HepG2 (cell line): ENCODE measurements around the gene PSMD6. TPM values are rescaled to one million over a fixed set of nuclear protein-coding genes. Genes with fewer than 3 reads are reported as not detected.

ENCODE experiments used
- GATAD2A ChIP-seq: IDR thresholded peaks from 2 replicates; pipeline ENCODE4 v1.6.1; 2016
- HCFC1 ChIP-seq: fragments of 150-350 bp; IDR thresholded peaks from 2 replicates; pipeline ENCODE4 v1.6.1; 2014; ENCODE audit warnings: low read depth, low read length
- KAT8 ChIP-seq: IDR thresholded peaks from 2 replicates; pipeline ENCODE4 v1.6.1; 2016; ENCODE audit warnings: missing genetic modification reagents, missing compliant biosample characterization
- SETDB1 ChIP-seq: sonication (generic); formaldehyde crosslinking; IDR thresholded peaks from 2 replicates; pipeline ENCODE4 v1.5.1; 2020; ENCODE audit warnings: missing genetic modification reagents, mild to moderate bottlenecking, borderline replicate concordance
- TBL1XR1 ChIP-seq: fragments of 150-350 bp; IDR thresholded peaks from 2 replicates; pipeline ENCODE4 v1.6.1; 2014; ENCODE audit warnings: borderline replicate concordance, low read length; ENCODE audit not compliant: partially characterized antibody
- ZFP90 ChIP-seq: sonication (generic); formaldehyde crosslinking; IDR thresholded peaks from 2 replicates; pipeline ENCODE4 v1.8.0; 2022; ENCODE audit warnings: missing genetic modification reagents, mild to moderate bottlenecking, inconsistent platforms, borderline replicate concordance
- ZMYM4 ChIP-seq: sonication (generic); formaldehyde crosslinking; IDR thresholded peaks from 2 replicates; pipeline ENCODE4 v1.8.1; 2023; ENCODE audit warnings: mild to moderate bottlenecking, missing genetic modification reagents
- ZNF205 ChIP-seq: IDR thresholded peaks from 2 replicates; pipeline ENCODE4 v1.6.1; 2018; ENCODE audit warnings: missing biosample characterization, missing genetic modification reagents
- ZNF547 ChIP-seq: sonication (generic); formaldehyde crosslinking; IDR thresholded peaks from 2 replicates; pipeline ENCODE4 v1.5.1; 2020; ENCODE audit warnings: mild to moderate bottlenecking, missing genetic modification reagents
- ZNF782 ChIP-seq: sonication (generic); formaldehyde crosslinking; IDR thresholded peaks from 2 replicates; pipeline ENCODE4 v1.4.0; 2020; ENCODE audit warnings: missing genetic modification reagents, mild to moderate bottlenecking, borderline replicate concordance
- ZNF788 ChIP-seq: sonication (generic); formaldehyde crosslinking; IDR thresholded peaks from 2 replicates; pipeline ENCODE4 v1.5.0; 2020; ENCODE audit warnings: mild to moderate bottlenecking, missing genetic modification reagents, borderline replicate concordance
- ZZZ3 ChIP-seq: sonication (generic); formaldehyde crosslinking; IDR thresholded peaks from 2 replicates; pipeline ENCODE4 v1.4.0; 2020; ENCODE audit warnings: missing genetic modification reagents, mild to moderate bottlenecking, borderline replicate concordance
- polyA plus RNA-seq, 8 experiments: library from polyadenylated mRNA; depleted of rRNA in 3 of 8; stranded (reverse) in 7 of 8; unstranded in 1 of 8; fragments of >200 nt; fragmentation: Illumina TruSeq in 4 of 8; extraction: Trizol in 4 of 8; gene quantifications; 2 replicates each; pipeline versions ENCODE4 v1.2.1 to v1.2.3, GENCODE V29; 2011 to 2016; ENCODE audit warnings: low read depth in 4 of 8, missing spikeins in 1 of 8, mixed read lengths in 1 of 8; ENCODE audit not compliant: insufficient read depth in 1 of 8
- total RNA-seq, 5 experiments: library from RNA; depleted of rRNA; stranded (reverse); fragments of >200 nt; fragmentation: Illumina TruSeq; extraction: Trizol; gene quantifications; 2 replicates each; pipeline ENCODE4 v1.2.3, GENCODE V29; 2016; ENCODE audit warnings: low read depth in 1 of 5
- TF ChIP-seq, protein P1 (sequence below), 2 experiments: sonication (generic) in 1 of 2; formaldehyde crosslinking in 1 of 2; IDR thresholded peaks; 2 replicates each; pipeline versions ENCODE4 v1.4.0 to v1.6.1; 2016 to 2020; ENCODE audit warnings: borderline replicate concordance in 1 of 2, low read depth in 1 of 2, mild to moderate bottlenecking in 1 of 2, missing genetic modification reagents in 1 of 2
- TF ChIP-seq, protein P2 (sequence below): sonication (generic); formaldehyde crosslinking; IDR thresholded peaks from 2 replicates; pipeline ENCODE4 v1.8.0; 2023; ENCODE audit warnings: mild to moderate bottlenecking, missing genetic modification reagents
- TF ChIP-seq, protein P3 (sequence below): IDR thresholded peaks from 2 replicates; pipeline ENCODE4 v1.6.1; 2016
- TF ChIP-seq, protein P4 (sequence below): sonication (generic); formaldehyde crosslinking; IDR thresholded peaks from 2 replicates; pipeline ENCODE4 v1.5.0; 2020; ENCODE audit warnings: mild to moderate bottlenecking, missing genetic modification reagents, borderline replicate concordance
- TF ChIP-seq, protein P5 (sequence below): sonication (generic); formaldehyde crosslinking; IDR thresholded peaks from 2 replicates; pipeline ENCODE4 v1.8.1; 2023; ENCODE audit warnings: missing genetic modification reagents, inconsistent platforms, borderline replicate concordance

PSMD6 gene
- total and polyA plus RNA-seq, 2 of the 13 experiments (the other 11 are each of a cell fraction or from before 2014, with no cell fraction given), result 36.8 to 117 TPM

DNA sequence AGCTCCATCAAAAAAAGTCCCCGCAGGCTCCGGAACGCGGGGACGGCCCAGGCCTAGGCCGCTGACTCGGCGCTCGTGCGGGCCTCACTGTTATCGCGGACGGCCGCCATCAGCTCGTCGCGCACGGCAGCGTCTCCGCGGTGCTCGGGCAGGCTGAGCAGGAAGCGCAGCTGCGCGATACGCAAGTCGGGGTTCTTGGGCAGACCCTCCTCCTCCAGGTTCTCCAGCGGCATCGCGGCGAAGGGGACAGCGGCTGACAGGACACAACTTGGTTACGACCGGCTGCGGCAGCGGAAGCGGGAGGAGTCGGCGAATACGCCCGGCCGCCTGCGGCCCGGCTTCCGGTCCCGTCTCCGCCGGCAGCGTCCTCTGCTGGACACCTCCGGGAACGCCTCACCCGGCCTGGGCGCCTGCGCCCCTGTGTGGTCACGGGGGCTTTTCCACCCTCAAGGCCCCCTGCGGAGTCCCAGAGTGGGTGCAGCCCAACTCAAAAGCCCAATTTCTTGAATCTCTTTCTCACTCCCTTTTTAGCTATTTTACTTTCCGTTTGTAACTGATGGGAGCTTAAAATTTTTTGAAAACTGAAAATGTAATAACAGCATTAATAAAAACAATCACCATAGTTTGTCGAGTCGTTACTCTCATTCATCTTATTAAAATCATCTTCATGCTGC lies at the start of gene PSMD6 (continued):
- TF ChIP-seq TBL1XR1 (peak; percentile 62), ZNF788 (CRISPR knock-in tag) (peak; percentile 95), ZFP90 (CRISPR knock-in tag) (peak; percentile 85; the same call in 1 of the 2 replicates), ZMYM4 (CRISPR knock-in tag) (peak; percentile 100), ZNF547 (CRISPR knock-in tag) (peak; percentile 77), HCFC1 (peak; percentile 59; the same call in 1 of the 2 replicates), ZZZ3 (CRISPR knock-in tag) (peak; percentile 91; the same call in 1 of the 2 replicates), ZNF782 (CRISPR knock-in tag) (peak; percentile 74; the same call in 1 of the 2 replicates), ZNF205 (CRISPR knock-in tag) (peak; percentile 82; the same call in 1 of the 2 replicates), KAT8 (CRISPR knock-in tag) (peak; percentile 97), GATAD2A (CRISPR knock-in tag) (peak; percentile 24), SETDB1 (CRISPR knock-in tag) (no peak)
- TF ChIP-seq, protein P1, sequence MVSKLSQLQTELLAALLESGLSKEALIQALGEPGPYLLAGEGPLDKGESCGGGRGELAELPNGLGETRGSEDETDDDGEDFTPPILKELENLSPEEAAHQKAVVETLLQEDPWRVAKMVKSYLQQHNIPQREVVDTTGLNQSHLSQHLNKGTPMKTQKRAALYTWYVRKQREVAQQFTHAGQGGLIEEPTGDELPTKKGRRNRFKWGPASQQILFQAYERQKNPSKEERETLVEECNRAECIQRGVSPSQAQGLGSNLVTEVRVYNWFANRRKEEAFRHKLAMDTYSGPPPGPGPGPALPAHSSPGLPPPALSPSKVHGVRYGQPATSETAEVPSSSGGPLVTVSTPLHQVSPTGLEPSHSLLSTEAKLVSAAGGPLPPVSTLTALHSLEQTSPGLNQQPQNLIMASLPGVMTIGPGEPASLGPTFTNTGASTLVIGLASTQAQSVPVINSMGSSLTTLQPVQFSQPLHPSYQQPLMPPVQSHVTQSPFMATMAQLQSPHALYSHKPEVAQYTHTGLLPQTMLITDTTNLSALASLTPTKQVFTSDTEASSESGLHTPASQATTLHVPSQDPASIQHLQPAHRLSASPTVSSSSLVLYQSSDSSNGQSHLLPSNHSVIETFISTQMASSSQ (IDR thresholded peaks at IDR 0.05; ENCODE audit: low read depth), result no peak
- TF ChIP-seq, protein P1 (CRISPR knock-in tag; IDR thresholded peaks at IDR 0.05; ENCODE audit: borderline replicate concordance), result no peak
- TF ChIP-seq, protein P2, sequence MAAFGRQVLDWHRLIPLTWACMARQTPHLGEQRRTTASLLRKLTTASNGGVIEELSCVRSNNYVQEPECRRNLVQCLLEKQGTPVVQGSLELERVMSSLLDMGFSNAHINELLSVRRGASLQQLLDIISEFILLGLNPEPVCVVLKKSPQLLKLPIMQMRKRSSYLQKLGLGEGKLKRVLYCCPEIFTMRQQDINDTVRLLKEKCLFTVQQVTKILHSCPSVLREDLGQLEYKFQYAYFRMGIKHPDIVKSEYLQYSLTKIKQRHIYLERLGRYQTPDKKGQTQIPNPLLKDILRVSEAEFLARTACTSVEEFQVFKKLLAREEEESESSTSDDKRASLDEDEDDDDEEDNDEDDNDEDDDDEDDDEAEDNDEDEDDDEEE (CRISPR knock-in tag), result peak; percentile 95
- TF ChIP-seq, protein P3, sequence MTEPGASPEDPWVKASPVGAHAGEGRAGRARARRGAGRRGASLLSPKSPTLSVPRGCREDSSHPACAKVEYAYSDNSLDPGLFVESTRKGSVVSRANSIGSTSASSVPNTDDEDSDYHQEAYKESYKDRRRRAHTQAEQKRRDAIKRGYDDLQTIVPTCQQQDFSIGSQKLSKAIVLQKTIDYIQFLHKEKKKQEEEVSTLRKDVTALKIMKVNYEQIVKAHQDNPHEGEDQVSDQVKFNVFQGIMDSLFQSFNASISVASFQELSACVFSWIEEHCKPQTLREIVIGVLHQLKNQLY, result peak; percentile 37; the same call in 1 of the 2 replicates
- TF ChIP-seq, protein P4, sequence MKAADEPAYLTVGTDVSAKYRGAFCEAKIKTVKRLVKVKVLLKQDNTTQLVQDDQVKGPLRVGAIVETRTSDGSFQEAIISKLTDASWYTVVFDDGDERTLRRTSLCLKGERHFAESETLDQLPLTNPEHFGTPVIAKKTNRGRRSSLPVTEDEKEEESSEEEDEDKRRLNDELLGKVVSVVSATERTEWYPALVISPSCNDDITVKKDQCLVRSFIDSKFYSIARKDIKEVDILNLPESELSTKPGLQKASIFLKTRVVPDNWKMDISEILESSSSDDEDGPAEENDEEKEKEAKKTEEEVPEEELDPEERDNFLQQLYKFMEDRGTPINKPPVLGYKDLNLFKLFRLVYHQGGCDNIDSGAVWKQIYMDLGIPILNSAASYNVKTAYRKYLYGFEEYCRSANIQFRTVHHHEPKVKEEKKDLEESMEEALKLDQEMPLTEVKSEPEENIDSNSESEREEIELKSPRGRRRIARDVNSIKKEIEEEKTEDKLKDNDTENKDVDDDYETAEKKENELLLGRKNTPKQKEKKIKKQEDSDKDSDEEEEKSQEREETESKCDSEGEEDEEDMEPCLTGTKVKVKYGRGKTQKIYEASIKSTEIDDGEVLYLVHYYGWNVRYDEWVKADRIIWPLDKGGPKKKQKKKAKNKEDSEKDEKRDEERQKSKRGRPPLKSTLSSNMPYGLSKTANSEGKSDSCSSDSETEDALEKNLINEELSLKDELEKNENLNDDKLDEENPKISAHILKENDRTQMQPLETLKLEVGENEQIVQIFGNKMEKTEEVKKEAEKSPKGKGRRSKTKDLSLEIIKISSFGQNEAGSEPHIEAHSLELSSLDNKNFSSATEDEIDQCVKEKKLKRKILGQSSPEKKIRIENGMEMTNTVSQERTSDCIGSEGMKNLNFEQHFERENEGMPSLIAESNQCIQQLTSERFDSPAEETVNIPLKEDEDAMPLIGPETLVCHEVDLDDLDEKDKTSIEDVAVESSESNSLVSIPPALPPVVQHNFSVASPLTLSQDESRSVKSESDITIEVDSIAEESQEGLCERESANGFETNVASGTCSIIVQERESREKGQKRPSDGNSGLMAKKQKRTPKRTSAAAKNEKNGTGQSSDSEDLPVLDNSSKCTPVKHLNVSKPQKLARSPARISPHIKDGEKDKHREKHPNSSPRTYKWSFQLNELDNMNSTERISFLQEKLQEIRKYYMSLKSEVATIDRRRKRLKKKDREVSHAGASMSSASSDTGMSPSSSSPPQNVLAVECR (CRISPR knock-in tag), result peak; percentile 96
- TF ChIP-seq, protein P5, sequence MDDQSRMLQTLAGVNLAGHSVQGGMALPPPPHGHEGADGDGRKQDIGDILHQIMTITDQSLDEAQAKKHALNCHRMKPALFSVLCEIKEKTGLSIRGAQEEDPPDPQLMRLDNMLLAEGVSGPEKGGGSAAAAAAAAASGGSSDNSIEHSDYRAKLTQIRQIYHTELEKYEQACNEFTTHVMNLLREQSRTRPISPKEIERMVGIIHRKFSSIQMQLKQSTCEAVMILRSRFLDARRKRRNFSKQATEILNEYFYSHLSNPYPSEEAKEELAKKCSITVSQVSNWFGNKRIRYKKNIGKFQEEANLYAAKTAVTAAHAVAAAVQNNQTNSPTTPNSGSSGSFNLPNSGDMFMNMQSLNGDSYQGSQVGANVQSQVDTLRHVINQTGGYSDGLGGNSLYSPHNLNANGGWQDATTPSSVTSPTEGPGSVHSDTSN, result 0 out of 2 replicates have a peak, but pooled peaks have one; percentile 46
